ENCODE results near the gene DCHS1. TPM values are rescaled to one million over a fixed set of nuclear protein-coding genes. Genes with fewer than 3 reads are reported as not detected.
A peak's percentile ranks its signal among the peaks of the same experiment; 100 is the strongest.

Gene DCHS1
- polyA plus RNA-seq, 2 donors, result 1.7 to 2.0 TPM

GRCh38 chr11:6622261-6623171, 33.1 kb downstream of the DCHS1 start:
- WGBS, 2 donors, result 82% methylated on average over 24 of the region's 24 CpGs
- H3K36me3 ChIP-seq (ENCODE audit: control insufficient read depth in 2 of 2, insufficient read depth in 2 of 2, low read length in 1 of 2), result peaks cover 0 to 8% of the 10 kb centered on the region in 2 donors

GRCh38 chr11:6621711-6622211, 33.8 kb downstream of the DCHS1 start:
- Histone ChIP-seq H3K4me1 (ENCODE audit: control insufficient read depth in 2 of 2, insufficient read depth in 2 of 2, low read length in 1 of 2) (peaks cover 2 to 10% of the 10 kb centered on the region in 2 donors), H3K9me3 (ENCODE audit: control insufficient read depth in 2 of 2, insufficient read depth in 1 of 2, low read depth in 1 of 2, low read length in 1 of 2) (no peaks in the 10 kb centered on the region), H3K27ac (ENCODE audit: low read depth in 2 of 2, low read length in 1 of 2) (no peak overlapping the region), H3K36me3 (ENCODE audit: control insufficient read depth in 2 of 2, insufficient read depth in 2 of 2, low read length in 1 of 2) (peaks cover 0 to 4% of the 10 kb centered on the region in 2 donors), H3K4me3 (ENCODE audit: low read depth in 1 of 2, low read length in 2 of 2) (no peak overlapping the region), H3K27me3 (ENCODE audit: control insufficient read depth in 1 of 2, insufficient read depth in 2 of 2, low read length in 2 of 2) (no peaks in the 10 kb centered on the region)
- 88% methylated on average over 16 of the region's 16 CpGs for WGBS, 2 donors

More at GRCh38 chr11:6622261-6623171, 33.1 kb downstream of the DCHS1 start:
- Histone ChIP-seq H3K9me3 (ENCODE audit: control insufficient read depth in 2 of 2, insufficient read depth in 1 of 2, low read depth in 1 of 2, low read length in 1 of 2) (no peaks in the 10 kb centered on the region), H3K4me3 (ENCODE audit: low read depth in 1 of 2, low read length in 2 of 2) (no peak overlapping the region), H3K27me3 (ENCODE audit: control insufficient read depth in 1 of 2, insufficient read depth in 2 of 2, low read length in 2 of 2) (no peaks in the 10 kb centered on the region), H3K4me1 (ENCODE audit: control insufficient read depth in 2 of 2, insufficient read depth in 2 of 2, low read length in 1 of 2) (peaks cover 4 to 7% of the 10 kb centered on the region in 2 donors), H3K27ac (ENCODE audit: low read depth in 2 of 2, low read length in 1 of 2) (no peak overlapping the region)

GRCh38 chr11:6620636-6621035, 35.0 kb downstream of the DCHS1 start:
- Histone ChIP-seq H3K4me3 (ENCODE audit: low read depth in 1 of 2, low read length in 2 of 2) (no peak overlapping the region), H3K9me3 (ENCODE audit: control insufficient read depth in 2 of 2, insufficient read depth in 1 of 2, low read depth in 1 of 2, low read length in 1 of 2) (no peaks in the 10 kb centered on the region), H3K4me1 (ENCODE audit: control insufficient read depth in 2 of 2, insufficient read depth in 2 of 2, low read length in 1 of 2) (peaks cover 2 to 10% of the 10 kb centered on the region in 2 donors), H3K27me3 (ENCODE audit: control insufficient read depth in 1 of 2, insufficient read depth in 2 of 2, low read length in 2 of 2) (no peaks in the 10 kb centered on the region), H3K27ac (ENCODE audit: low read depth in 2 of 2, low read length in 1 of 2) (no peak overlapping the region), H3K36me3 (ENCODE audit: control insufficient read depth in 2 of 2, insufficient read depth in 2 of 2, low read length in 1 of 2) (peaks cover 0 to 10% of the 10 kb centered on the region in 2 donors)
- 54 to 87% methylated on average over 1 of the region's 1 CpG for WGBS, 2 donors

- 0 to 1% methylated on average over 16 of the region's 16 CpGs for WGBS, 2 donors
- Histone ChIP-seq H3K36me3 (ENCODE audit: control insufficient read depth in 2 of 2, insufficient read depth in 2 of 2, low read length in 1 of 2) (peaks cover 0 to 16% of the 10 kb centered on the region in 2 donors), H3K4me1 (ENCODE audit: control insufficient read depth in 2 of 2, insufficient read depth in 2 of 2, low read length in 1 of 2) (peaks cover 2 to 10% of the 10 kb centered on the region in 2 donors), H3K4me3 (ENCODE audit: low read depth in 1 of 2, low read length in 2 of 2) (peak within 1 kb of the TSS; percentile 66 to 78), H3K9me3 (ENCODE audit: control insufficient read depth in 2 of 2, insufficient read depth in 1 of 2, low read depth in 1 of 2, low read length in 1 of 2) (no peaks in the 10 kb centered on the region), H3K27me3 (ENCODE audit: control insufficient read depth in 1 of 2, insufficient read depth in 2 of 2, low read length in 2 of 2) (no peaks in the 10 kb centered on the region), H3K27ac (ENCODE audit: low read depth in 2 of 2, low read length in 1 of 2) (peak within 1 kb of the TSS; percentile 77 to 84)
These were observed 36.4 kb downstream of the DCHS1 start, which contains the start of gene TPP1 for GRCh38 chr11:6619004-6619745. TSS of gene TPP1 (minus strand) at chr11:6619422. CDS start at chr11:6619400, 22 bp downstream.

- Histone ChIP-seq H3K9me3 (ENCODE audit: control insufficient read depth in 2 of 2, insufficient read depth in 1 of 2, low read depth in 1 of 2, low read length in 1 of 2) (no peaks in the 10 kb centered on the region), H3K4me3 (ENCODE audit: low read depth in 1 of 2, low read length in 2 of 2) (peak overlapping the region; percentile 66 to 78), H3K27me3 (ENCODE audit: control insufficient read depth in 1 of 2, insufficient read depth in 2 of 2, low read length in 2 of 2) (no peaks in the 10 kb centered on the region), H3K36me3 (ENCODE audit: control insufficient read depth in 2 of 2, insufficient read depth in 2 of 2, low read length in 1 of 2) (peaks cover 0 to 16% of the 10 kb centered on the region in 2 donors), H3K27ac (ENCODE audit: low read depth in 2 of 2, low read length in 1 of 2) (peak overlapping the region; percentile 77 to 84), H3K4me1 (ENCODE audit: control insufficient read depth in 2 of 2, insufficient read depth in 2 of 2, low read length in 1 of 2) (peaks cover 2 to 10% of the 10 kb centered on the region in 2 donors)
- WGBS, 2 donors, result 4 to 9% methylated on average over 15 of the region's 15 CpGs
These were observed 37.2 kb downstream of the DCHS1 start for GRCh38 chr11:6618117-6619003.

GRCh38 chr11:6617315-6617781, 38.3 kb downstream of the DCHS1 start:
- 84 to 85% methylated on average over 5 of the region's 5 CpGs for WGBS, 2 donors
- no peak overlapping the region for H3K4me3 ChIP-seq (ENCODE audit: low read depth in 1 of 2, low read length in 2 of 2)
- no peaks in the 10 kb centered on the region for H3K9me3 ChIP-seq (ENCODE audit: control insufficient read depth in 2 of 2, insufficient read depth in 1 of 2, low read depth in 1 of 2, low read length in 1 of 2)
- no peaks in the 10 kb centered on the region for H3K27me3 ChIP-seq (ENCODE audit: control insufficient read depth in 1 of 2, insufficient read depth in 2 of 2, low read length in 2 of 2)
- H3K27ac ChIP-seq (ENCODE audit: low read depth in 2 of 2, low read length in 1 of 2), result no peak overlapping the region
- H3K4me1 ChIP-seq (ENCODE audit: control insufficient read depth in 2 of 2, insufficient read depth in 2 of 2, low read length in 1 of 2), result peaks cover 2 to 10% of the 10 kb centered on the region in 2 donors
- peaks cover 0 to 16% of the 10 kb centered on the region in 2 donors for H3K36me3 ChIP-seq (ENCODE audit: control insufficient read depth in 2 of 2, insufficient read depth in 2 of 2, low read length in 1 of 2)

- H3K36me3 ChIP-seq (ENCODE audit: control insufficient read depth in 2 of 2, insufficient read depth in 2 of 2, low read length in 1 of 2), result peaks cover 0 to 16% of the 10 kb centered on the region in 2 donors
- peaks cover 2 to 10% of the 10 kb centered on the region in 2 donors for H3K4me1 ChIP-seq (ENCODE audit: control insufficient read depth in 2 of 2, insufficient read depth in 2 of 2, low read length in 1 of 2)
- H3K9me3 ChIP-seq (ENCODE audit: control insufficient read depth in 2 of 2, insufficient read depth in 1 of 2, low read depth in 1 of 2, low read length in 1 of 2), result no peaks in the 10 kb centered on the region
- no peak overlapping the region for H3K4me3 ChIP-seq (ENCODE audit: low read depth in 1 of 2, low read length in 2 of 2)
- H3K27me3 ChIP-seq (ENCODE audit: control insufficient read depth in 1 of 2, insufficient read depth in 2 of 2, low read length in 2 of 2), result no peaks in the 10 kb centered on the region
- WGBS, 2 donors, result 92 to 95% methylated on average over 14 of the region's 14 CpGs
- no peak overlapping the region for H3K27ac ChIP-seq (ENCODE audit: low read depth in 2 of 2, low read length in 1 of 2)
These were observed 38.9 kb downstream of the DCHS1 start for GRCh38 chr11:6616596-6617250.

GRCh38 chr11:6615882-6616585, 39.6 kb downstream of the DCHS1 start:
- H3K27me3 ChIP-seq (ENCODE audit: control insufficient read depth in 1 of 2, insufficient read depth in 2 of 2, low read length in 2 of 2), result no peaks in the 10 kb centered on the region
- H3K9me3 ChIP-seq (ENCODE audit: control insufficient read depth in 2 of 2, insufficient read depth in 1 of 2, low read depth in 1 of 2, low read length in 1 of 2), result no peaks in the 10 kb centered on the region
- H3K27ac ChIP-seq (ENCODE audit: low read depth in 2 of 2, low read length in 1 of 2), result no peak overlapping the region
- H3K36me3 ChIP-seq (ENCODE audit: control insufficient read depth in 2 of 2, insufficient read depth in 2 of 2, low read length in 1 of 2), result peaks cover 1 to 16% of the 10 kb centered on the region in 2 donors
- no peak overlapping the region for H3K4me3 ChIP-seq (ENCODE audit: low read depth in 1 of 2, low read length in 2 of 2)
- H3K4me1 ChIP-seq (ENCODE audit: control insufficient read depth in 2 of 2, insufficient read depth in 2 of 2, low read length in 1 of 2), result peaks cover 2 to 10% of the 10 kb centered on the region in 2 donors
- 94 to 96% methylated on average over 9 of the region's 9 CpGs for WGBS, 2 donors
